ENCODE measurements around the gene ZSWIM5.

DNA sequence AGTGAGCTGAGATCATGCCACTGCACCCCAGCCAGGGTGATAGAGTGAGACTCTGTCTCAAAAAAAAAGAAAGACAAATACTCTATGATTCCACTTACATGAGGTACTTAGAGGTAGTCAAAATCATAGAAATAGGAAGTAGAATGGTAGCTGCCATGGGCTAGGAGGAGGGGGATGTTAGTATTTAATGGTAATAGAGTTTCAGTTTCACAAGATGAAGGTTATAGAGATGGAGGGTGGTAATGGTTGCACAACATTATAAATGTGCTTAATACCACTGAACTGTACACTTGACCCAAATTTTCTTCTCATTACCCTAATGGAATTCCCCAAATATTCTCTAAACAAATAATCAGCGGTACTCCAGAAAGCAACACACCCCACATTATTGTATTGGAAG is 232.8 kb downstream of the ZSWIM5 start:
- TF ChIP-seq, protein P1, sequence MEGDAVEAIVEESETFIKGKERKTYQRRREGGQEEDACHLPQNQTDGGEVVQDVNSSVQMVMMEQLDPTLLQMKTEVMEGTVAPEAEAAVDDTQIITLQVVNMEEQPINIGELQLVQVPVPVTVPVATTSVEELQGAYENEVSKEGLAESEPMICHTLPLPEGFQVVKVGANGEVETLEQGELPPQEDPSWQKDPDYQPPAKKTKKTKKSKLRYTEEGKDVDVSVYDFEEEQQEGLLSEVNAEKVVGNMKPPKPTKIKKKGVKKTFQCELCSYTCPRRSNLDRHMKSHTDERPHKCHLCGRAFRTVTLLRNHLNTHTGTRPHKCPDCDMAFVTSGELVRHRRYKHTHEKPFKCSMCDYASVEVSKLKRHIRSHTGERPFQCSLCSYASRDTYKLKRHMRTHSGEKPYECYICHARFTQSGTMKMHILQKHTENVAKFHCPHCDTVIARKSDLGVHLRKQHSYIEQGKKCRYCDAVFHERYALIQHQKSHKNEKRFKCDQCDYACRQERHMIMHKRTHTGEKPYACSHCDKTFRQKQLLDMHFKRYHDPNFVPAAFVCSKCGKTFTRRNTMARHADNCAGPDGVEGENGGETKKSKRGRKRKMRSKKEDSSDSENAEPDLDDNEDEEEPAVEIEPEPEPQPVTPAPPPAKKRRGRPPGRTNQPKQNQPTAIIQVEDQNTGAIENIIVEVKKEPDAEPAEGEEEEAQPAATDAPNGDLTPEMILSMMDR (optimal IDR thresholded peaks at IDR 0.05 in 1 of 3, IDR thresholded peaks at IDR 0.05 in 1 of 3, conservative IDR thresholded peaks at IDR 0.05 in 1 of 3; ENCODE audit: extremely low read depth in 1 of 3, insufficient read depth in 2 of 3, low read length in 3 of 3): no peak
- no peak for TF ChIP-seq EZH2 (IDR thresholded peaks at IDR 0.05; ENCODE audit: low read length)

All from keratinocyte (primary cell).